GM12865 (cell line): ENCODE measurements around the gene RAB23.

Experiments
- DNase-seq: peaks from one replicate; pipeline ENCODE4 v3.0.0; 2010; ENCODE audit warnings: low read depth
- H3K4me3 ChIP-seq: 2 replicates; pipeline ENCODE4 v1.5.1; 2011; ENCODE audit warnings: mild to moderate bottlenecking, low read depth, low read length, control low read depth
- TF ChIP-seq, protein P1 (sequence below): IDR thresholded peaks from 2 replicates; pipeline ENCODE4 v1.5.1; 2011; ENCODE audit warnings: low read length, control low read depth, low read depth, inconsistent platforms; ENCODE audit not compliant: insufficient read depth; ENCODE audit errors: missing control alignments

RAB23 gene

DNA sequence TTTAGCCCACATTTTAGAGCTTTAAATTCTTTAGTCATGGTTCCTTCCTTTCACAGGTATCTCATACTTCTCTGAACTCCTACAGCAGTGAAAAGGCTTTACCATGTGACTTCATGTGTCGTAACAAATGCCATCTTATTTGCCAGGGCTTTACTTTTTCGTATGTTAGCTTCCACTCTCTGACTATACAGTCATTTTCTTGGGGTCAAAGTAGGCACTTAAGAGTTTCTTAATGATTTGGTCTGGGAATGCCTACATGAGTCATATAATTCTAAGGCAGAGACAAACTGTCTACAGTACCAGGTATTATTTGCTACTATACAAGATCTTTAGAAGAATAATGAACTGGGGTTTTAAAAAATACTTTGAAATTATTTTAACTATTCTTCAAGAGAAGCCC, 15.0 kb downstream of the RAB23 start:
- TF ChIP-seq, protein P1, sequence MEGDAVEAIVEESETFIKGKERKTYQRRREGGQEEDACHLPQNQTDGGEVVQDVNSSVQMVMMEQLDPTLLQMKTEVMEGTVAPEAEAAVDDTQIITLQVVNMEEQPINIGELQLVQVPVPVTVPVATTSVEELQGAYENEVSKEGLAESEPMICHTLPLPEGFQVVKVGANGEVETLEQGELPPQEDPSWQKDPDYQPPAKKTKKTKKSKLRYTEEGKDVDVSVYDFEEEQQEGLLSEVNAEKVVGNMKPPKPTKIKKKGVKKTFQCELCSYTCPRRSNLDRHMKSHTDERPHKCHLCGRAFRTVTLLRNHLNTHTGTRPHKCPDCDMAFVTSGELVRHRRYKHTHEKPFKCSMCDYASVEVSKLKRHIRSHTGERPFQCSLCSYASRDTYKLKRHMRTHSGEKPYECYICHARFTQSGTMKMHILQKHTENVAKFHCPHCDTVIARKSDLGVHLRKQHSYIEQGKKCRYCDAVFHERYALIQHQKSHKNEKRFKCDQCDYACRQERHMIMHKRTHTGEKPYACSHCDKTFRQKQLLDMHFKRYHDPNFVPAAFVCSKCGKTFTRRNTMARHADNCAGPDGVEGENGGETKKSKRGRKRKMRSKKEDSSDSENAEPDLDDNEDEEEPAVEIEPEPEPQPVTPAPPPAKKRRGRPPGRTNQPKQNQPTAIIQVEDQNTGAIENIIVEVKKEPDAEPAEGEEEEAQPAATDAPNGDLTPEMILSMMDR = no peak
- DNase-seq = no peak
- H3K4me3 ChIP-seq = no peak overlapping the region

DNA sequence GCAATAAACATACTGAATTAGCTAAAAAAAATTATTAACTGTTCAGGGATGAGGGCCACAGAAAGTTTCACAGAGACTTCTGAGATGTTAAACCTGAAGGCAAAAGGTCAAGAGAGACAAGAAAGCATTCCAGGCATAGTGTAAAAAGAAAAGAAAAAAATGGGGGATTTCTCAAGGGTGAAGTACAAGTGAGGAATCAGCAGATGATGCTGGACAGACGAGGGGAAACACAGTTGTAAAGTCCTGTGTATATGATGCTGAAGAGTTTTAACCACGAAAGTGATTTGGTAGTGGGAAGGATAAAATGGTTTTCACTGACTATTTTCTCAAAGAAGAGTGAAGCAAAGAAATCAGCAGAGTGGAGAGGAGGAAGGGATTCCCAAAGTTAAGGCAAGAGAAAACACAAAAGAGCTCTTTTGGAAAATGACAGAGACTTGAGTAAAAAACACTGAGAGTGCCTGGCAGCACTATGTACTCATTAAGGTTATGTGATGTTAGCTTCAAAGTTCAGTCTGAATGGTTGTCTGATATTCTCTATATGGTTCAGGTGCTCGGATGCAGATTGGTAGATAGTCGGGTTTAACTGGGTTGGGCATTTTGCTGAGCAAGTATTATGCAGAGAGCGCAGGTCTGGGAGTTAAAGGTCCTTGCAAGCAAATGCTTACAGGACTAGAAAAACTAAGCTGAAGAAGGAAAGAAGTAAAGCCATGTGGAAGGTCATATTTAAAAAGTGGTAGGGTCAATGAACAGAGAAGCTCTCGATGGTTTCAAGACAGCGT, 16.4 kb downstream of the RAB23 start:
- DNase-seq = no peak
- TF ChIP-seq, protein P1 = no peak
- no peak overlapping the region for H3K4me3 ChIP-seq

DNA sequence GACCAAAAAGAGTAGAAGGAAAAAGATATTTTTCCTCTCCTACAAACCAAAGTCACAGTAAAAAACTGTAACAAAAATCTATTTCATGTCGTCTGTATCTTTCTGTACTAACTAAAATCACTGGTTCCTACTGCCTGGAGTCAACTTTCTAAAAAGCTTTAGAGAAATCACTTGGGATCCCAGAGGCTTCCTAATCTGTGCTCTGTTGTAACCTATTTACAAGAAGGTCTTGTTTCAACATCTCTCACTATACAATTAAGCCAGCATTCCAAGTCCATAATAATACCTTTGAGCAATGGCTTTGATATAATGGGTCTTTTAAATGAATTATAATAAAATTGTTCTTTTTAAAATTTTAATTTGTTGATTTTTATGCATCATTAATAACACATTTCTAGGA, 20.4 kb downstream of the RAB23 start:
- TF ChIP-seq, protein P1 = no peak
- no peak for DNase-seq

DNA sequence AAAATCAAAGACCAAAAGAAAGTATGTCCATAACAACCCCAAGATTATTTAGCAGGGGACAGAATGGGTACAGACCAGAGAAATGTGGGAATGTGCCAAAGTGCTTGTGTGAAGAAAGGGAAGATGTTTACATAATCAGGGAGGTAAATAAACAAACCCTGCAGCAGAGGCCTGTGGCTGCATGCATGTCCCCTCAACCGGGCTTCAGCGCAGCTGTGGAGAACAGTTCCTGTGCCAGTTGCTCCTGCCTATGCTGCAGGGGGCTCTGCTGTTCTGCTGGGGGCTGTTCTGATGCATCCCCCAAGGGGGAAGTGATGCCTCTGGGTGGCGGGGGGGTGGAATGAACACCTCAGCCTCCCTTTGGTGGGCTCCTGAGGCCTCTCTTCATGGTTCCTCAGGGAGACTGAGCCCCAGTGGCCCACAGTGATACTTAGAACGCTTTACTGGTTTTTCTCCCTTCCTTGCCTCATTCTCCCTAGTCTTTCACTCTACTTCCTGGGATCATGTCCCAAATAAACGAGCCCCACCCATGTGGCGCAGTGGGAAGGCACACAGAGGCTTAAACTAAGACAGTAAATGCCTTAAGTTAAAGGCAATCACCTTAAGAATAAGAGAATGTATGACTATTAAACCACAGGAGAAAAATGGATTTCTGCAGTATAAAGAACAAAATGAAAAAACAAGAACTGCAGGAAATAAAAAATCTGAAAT, 23.0 kb downstream of the RAB23 start:
- no peak for DNase-seq
- TF ChIP-seq, protein P1 = no peak
- H3K4me3 ChIP-seq = no peak overlapping the region

More for the DNA sequence above, 20.4 kb downstream of the RAB23 start:
- no peak overlapping the region for H3K4me3 ChIP-seq

DNA sequence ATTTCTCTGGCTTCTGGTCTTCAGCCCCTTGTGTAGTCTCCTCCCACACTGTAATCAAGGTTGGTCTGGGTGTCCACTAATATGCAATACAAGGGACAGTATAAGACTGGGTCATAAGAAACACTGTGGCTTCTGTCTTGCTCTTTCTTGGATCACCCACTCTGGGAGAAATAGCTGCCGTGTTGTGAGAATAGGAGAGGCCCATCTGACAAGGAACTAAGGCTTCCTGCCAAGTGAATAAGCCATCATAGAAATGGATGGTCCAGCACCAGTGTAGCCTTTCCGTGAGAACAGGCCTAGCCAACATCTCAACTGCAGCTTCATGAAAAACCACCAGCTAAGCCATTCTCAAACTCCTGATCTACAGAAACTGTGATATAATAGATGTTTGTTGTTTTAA, 26.6 kb downstream of the RAB23 start:
- no peak overlapping the region for H3K4me3 ChIP-seq
- no peak for DNase-seq
- TF ChIP-seq, protein P1 = no peak

DNA sequence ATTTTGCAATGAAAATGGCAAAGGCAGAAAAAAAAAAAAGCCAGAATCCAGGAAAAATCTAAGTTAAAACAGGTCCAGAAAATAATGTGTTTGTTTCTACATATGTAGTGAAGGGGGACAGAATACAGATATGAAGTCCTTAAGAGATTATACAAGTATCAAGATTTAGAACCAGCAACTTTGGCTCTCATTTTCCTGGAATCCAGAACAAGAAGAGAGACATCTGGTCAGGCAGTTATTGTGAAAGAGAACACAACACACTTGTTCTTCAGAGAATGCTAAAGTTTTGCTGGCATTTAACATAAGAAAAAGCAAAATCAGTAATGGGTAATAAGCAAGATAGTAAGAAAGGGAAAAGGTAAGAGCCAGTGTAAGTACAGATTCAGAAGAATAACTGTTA, 28.9 kb downstream of the RAB23 start:
- TF ChIP-seq, protein P1 = no peak
- DNase-seq = no peak
- H3K4me3 ChIP-seq = no peak overlapping the region
